ENCODE data around the gene EXD3.
"Not testable (repeated sequence)": the region's sequence is repeated elsewhere in the genome, so short reads cannot be mapped to it uniquely, and the experiment has no call there.

The EXD3 gene, protein sequence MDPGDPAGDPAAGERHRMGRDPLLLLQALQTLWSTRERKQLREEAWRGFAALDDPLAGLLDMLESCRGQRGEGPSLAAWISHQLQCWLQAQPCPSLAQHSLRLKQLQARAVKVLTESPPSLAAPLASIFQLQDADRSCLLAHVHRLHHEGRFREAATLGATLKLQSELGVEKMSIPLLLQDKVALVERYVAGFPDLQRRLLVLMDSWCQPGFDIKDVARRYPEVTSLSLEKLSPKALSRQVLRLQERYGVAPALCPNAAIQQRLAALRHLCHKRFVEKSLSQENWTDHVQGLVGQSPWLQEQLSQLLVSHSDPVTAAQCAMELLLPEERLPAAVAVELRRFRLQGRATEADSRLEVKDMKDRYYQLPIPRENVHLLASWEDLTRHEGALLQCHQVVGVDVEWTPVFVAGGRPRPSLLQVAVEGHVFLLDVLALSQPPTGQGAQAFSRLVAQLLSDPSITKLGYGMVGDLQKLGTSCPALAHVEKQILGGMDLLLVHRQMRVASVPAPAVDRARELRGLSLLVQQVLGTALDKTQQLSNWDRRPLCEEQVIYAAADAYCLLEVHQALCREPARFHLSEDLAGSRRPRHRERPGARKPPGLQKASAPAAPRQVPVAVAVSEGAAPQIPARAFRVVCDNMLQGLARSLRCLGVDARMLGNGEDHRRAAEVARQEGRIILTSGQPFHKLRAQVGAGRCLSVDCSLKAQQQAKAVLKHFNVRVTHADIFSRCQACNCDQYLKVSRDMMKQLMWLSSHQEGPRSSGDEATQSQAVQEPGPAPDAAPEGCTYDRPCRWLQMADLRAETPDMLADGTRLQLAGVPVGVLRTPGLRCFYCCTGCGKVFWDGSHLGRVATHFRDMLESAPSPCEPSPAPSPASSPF

DNA sequence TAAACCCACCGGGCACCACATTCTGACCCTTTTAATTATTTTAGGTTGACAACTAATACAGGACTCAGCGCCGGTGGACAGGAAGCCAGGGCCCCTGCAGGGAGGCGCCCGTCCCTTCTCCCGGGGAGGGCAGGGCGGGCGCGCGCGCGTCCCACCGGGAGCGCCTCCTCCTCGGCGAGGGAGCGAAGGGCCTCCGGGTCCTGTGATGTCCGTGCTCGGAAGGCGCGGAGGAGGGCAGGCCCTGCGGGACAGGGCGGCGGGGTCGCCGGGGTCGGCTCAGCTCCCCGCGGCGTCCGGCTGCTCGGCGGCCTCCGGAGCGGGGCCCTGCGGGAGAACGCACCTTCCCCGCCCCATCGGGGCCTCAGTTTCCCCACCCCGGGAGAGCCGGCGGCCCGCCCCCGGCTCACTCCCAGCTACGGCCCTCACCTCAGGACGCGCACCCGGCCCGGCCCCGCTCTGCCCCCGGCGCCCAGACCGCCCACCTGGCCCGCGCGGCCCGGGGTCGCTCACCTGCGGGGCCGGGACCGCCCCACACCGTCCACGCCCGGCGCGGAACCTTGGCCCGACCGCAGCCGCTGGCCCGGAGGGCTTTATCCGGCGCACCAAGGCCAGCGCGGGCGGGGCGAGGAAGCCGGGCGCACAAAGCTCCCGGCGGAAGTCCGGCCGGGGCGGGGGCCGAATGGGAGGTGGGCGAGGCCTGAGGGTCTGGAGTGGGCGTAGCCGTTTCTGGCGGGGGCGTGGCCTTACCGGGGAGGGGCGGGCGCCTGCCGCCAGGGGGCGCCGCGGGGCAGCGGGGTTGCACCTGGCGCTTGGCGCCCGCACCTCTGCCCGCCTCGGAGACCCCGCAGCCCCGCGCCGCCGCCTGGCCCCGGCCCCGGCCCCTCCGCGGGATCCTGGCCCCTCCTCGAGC is at the start of gene EXD3, which contains the start of gene NOXA1:
Gene EXD3, minus strand, starts transcription at position 559 of the 910 bp plus-strand sequence. CDS start 27,805 bp downstream, outside the sequence.
Gene NOXA1, plus strand, starts transcription at position 790 of the 910 bp plus-strand sequence. CDS start 137 bp downstream, outside the sequence.
- FAIRE-seq (no peak), DNase-seq (ENCODE audit: low spot score) (peak; percentile 96)

DNA sequence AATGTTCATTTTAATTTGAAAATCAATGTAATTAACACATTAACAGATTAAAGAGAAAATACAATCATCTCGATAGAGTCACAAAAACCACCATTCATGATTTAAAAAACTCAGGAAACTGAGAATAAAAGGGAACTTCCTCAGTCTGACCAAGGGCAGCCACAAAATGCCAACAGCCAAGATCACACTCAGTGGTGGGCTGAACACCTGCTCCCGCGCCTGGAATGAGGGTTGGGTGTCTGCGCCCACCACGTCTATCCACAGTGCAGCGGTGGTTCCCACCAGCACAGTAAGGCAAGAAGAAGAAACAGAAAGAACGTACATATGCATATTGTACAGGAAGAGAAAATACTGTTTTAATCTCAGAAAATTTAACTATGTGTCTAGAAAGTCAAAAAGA is 47.8 kb upstream of the EXD3 start:
- FAIRE-seq = no peak

DNA sequence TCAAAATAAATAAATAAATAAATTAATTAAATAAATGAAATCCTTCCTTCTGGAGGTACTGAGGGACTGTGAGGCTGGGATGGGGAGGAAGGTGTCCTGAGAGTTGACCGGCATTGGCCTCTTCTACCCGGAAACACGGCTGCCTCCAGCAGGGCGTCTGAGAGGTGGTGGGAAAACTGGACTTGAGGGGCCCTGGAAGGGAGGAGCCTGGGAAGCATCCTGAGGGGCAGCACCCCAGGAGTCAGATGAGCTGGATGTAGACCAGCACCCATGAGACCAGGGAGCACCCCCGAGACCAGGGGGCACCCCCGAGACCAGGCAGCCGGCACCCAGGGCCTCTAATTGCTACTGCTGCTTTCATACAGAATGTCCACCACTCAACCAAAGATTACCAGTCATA is 44.9 kb upstream of the EXD3 start:
- DNase-seq (ENCODE audit: low spot score) (no peak), FAIRE-seq (no peak)

More for the DNA sequence above, 47.8 kb upstream of the EXD3 start:
- DNase-seq (ENCODE audit: low spot score) = no peak

DNA sequence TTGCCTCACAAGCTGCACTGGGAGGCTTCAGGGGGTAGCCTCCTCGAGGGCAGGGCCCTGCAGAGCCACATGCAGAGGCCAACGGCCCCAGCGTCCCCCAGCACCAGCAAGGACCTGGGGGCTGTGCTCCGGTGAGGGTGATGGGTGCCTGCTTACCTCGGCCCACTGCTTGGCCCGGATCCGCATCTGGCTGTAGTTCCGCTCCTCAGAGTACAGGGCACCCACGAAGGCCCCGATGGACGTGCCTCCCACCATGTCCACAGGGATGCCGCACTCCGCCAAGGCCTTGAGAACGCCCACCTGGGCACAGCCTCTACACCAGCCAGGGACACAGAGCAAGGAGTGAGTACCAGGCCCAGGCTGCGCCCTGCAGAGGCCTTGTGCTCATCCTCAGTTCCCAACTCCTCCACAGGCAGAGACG is 44.2 kb upstream of the EXD3 start:
- DNase-seq (ENCODE audit: low spot score) = no peak
- FAIRE-seq = no peak

DNA sequence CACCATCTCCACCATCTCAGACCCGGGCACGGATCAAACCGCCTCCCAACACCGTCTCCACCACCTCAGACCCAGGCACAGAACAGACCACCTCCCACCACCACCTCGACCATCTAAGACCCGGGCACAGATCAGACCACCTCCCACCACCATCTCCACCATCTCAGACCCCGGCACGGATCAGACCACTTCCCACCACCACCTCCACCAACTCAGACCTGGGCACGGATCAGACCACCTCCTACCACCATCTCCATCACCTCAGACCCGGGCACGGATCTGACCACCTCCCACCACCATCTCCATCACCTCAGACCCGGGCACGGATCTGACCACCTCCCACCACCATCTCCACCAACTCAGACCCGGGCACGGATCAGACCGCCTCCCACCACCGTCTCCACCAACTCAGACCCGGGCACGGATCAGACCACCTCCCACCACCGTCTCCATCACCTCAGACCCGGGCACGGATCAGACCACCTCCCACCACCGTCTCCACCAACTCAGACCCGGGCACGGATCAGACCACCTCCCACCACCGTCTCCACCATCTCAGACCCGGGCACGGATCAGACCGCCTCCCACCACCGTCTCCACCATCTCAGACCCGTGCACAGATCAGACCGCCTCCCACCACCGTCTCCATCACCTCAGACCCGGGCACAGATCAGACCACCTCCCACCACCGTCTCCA is 43.6 kb upstream of the EXD3 start:
- FAIRE-seq = peak; percentile 37
- not testable (repeated sequence) for DNase-seq (ENCODE audit: low spot score)

DNA sequence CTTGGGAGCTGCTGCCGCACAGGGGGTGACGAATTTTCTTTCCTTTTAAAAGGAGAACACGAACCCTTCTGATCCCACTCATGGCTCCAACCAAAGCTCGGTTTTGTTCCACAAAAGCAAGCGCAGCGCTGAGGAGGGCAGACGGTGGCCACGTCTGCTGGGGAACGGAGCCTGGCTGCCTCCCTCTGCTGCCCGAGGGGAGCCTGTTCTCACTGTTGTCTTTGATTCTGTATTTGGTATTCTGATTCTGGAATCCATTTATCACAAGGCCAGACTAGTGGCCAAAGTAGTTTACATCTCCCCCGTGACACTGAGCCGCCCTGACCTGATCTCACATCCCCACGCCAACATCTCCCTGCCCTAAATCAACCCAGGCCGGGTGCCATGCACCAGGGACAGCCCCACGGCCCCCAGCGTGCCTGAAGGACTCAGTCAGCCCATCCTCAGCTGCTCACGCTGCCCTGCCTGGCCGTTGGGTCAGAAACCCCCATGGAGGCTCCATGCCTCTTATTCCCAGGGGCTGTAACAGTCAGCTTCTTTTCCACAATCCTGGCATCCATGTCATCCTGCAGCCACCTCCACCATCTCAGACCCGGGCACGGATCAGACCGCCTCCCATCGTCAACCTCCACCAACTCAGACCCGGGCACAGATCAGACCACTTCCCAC is 42.9 kb upstream of the EXD3 start:
- FAIRE-seq (peak; percentile 9), DNase-seq (ENCODE audit: low spot score) (no peak)

DNA sequence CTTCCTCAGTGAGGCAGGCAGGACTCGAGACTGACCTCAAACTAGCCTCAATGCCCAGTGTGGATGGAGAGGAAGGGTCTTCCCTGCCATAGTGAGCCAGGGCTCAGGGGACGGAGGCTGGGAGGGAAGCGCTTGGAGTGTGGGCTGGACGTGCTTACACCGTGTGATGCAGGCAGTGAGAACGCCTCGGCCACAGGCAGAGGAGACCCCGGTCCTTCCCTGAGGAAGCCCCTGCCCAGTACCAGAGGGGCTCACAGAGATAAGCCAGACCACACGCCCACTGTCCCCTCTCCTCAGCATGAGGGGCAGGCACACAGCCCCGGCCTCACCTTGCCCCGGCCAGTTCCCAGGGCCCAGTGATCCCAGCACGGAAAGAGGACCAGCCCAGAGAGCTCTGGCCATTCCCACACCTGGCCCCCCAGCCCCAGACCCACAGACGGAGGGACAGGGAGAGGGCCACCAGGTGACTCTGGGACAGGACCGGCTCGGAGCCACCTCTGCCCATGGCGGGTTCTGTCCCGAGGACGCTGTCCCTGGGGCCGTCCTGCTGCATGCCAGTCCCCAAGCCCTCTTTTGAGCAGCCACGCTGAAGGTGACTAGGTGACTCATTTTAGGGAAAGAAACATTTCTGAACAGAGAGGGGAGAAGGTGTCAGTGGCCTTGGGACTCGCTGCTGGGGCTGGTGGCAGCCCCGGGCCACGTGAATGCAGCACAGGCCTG is 42.2 kb upstream of the EXD3 start:
- DNase-seq (ENCODE audit: low spot score) = no peak
- peak; percentile 13 for FAIRE-seq

DNA sequence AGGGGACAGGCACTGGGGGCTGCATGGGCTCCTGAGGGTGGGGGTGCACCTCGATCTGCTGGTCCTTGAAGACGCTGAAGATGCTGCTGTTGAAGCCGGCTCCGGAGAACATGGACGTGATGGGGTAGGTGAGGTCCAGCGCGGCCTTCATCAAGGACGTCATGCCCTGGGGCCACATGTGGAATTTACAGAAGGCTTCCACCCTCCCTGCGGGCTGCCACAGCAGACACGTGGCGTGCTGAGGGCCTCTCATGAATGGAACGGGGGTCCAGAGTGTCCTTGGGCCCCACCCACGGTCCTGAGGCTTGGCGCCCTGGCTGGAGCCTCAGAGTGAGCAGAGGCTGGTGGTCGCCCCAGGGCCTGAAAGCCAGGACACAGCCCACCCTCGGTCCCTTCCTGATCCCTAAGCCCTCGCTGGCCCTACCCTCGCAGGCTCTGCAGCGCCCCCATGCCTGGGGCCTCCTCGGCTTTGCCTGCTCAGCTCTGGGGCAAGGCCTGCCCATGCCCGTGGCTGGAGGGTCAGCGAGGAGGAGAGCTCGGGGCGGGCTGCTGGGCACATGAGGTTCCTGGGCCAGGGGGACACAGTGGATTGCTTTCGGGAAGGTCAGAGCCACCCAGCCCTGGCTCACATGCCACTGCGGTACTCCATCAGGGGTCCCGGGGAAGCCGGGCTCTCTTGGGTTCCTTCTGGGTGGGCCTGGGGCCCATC is 41.5 kb upstream of the EXD3 start:
- no peak for DNase-seq (ENCODE audit: low spot score)
- FAIRE-seq = no peak

DNA sequence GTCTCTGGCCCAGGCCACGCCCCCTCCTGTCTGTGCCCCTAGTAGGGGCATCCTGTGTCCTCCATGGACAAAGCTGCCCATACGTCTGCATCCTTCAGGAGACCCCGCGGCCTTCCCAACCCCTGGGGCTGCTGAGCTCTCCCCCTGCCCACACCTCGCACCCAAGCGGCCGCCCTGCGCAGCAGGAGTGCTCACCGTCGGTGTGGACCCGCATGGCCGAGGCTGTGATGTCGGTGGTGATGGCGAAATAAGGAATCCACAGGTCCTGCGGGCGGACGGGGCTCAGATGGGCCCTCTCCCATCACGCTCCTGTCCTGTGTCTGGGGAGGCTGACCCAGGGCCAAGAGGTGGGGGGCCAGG is 40.9 kb upstream of the EXD3 start:
- DNase-seq (ENCODE audit: low spot score) (no peak), FAIRE-seq (no peak)

DNA sequence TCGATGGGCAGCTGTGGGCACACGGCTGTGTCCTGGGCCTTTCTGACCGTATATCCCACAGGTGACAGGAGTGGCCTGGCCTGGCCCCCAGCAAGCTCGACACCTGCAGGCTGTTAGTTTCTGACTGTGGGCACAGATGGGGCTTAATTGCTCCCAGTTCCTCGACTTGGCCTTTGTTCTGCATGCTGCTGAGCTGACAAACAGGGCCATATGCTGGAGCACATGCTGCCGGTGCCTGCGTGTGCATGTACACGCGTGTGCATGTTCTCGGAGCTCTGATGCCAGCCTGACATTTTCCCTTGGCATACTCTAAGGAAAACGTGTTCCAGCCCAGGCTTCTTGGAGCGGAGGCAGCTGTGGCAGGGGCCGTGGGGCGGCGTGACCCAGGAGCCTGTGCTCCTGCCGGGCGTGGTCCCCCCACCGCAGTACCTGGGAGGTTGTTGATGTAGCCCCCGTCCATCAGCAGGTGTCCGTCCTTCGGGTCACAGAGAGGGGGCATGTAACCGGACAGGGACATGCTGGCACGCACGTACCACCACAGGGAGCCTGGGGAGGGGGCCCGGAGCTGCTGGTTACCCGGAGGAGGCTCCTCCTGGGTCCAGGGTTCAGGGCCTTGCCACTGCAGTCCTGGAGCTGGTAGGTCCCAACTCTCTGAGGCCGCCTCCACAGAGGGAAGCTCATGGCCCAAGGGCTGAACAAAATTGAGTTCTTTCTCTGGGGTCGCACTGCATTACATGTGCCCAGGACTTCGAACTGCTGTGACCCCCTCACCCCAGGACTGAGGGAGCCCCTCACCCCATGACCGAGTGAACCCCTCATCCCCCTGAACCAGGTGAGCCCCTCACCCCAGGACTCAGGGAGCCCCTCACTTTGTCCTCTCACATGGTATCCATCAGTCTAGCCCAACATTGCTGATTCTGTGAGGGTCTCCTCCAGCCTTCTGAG is 40.3 kb upstream of the EXD3 start:
- DNase-seq (ENCODE audit: low spot score) (no peak), FAIRE-seq (no peak)

DNA sequence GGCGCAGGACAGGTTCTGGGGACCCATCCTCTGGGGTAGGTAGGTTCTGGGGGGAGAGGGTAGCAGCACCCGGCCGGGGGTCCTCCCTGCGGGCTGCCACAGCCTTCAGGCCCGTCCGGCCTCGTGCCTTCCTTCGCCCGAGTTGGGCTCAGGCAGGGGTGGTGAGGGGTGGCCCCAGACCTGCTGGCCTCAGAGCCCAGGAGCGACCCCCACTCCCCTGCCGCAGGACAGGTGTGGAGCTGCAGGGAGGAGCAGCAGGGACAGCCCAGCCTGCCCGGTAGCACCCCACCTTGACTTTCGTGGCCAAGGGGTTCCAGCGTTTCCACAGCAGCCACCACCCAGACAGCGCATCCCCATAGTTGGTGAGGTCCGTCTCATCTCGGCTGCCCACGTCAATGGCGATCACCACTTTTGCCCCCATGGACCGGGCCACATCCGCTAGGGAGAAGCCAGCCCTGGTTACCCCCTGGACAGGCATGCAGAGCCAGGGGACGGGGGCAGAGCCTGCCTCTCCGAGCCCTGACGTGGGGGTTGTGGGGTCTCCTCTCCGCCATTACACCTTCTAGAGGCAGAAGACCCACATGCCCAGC is 39.5 kb upstream of the EXD3 start:
- DNase-seq (ENCODE audit: low spot score) = no peak
- no peak for FAIRE-seq

DNA sequence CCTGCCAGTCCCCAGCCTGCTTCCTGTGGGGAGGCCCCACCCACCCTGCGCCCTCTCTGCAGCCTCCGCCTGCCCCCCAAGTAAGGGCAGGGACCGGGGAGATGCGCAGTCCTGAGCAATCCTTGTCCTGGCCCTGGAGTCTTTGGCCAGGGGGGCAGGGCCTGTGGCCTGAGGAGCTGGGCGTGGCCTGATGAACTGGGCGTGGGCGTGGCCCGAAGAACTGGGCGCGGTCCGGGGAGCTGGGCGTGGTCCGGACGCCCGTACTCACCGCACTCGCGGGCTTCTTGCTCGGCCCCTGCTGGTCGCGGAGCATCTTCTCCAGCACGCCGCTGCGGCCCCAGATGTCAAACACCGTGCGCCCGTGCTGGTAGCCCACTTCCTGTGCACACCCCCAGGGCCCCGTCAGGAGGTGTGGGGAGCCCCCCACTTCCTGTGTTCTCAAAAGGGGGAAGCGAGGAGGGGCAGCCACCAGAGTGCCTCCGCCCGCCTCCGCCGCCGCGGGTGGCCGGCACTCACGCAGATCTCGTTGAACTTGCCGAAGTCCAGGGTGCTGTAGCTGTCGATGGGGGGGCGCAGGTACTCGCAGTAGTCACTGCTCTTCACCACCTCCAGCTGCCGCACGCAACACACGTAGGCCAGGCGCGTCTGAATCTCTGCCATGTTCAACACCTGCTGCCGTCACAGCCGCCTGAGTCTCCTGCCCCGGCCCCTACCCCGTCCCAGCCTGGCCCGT is 38.9 kb upstream of the EXD3 start:
- no peak for DNase-seq (ENCODE audit: low spot score)
- FAIRE-seq = no peak

DNA sequence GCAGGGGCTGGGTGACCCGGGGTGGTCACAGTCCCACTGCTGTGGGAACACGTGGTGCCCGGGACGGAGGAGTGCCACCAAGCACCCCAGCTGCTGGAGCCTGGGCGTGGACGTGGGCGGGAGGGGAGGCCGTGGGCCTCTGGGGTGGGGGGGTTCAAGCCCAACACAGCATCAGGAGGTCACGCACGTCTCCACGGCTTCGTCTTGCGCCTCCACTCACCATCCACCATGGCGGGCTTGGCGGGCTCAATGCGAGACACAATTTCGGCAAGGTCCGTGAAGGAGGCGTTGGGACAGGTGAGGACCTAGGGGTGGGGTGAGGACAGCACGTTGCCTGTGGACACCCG is 38.3 kb upstream of the EXD3 start:
- no peak for DNase-seq (ENCODE audit: low spot score)
- FAIRE-seq = no peak

DNA sequence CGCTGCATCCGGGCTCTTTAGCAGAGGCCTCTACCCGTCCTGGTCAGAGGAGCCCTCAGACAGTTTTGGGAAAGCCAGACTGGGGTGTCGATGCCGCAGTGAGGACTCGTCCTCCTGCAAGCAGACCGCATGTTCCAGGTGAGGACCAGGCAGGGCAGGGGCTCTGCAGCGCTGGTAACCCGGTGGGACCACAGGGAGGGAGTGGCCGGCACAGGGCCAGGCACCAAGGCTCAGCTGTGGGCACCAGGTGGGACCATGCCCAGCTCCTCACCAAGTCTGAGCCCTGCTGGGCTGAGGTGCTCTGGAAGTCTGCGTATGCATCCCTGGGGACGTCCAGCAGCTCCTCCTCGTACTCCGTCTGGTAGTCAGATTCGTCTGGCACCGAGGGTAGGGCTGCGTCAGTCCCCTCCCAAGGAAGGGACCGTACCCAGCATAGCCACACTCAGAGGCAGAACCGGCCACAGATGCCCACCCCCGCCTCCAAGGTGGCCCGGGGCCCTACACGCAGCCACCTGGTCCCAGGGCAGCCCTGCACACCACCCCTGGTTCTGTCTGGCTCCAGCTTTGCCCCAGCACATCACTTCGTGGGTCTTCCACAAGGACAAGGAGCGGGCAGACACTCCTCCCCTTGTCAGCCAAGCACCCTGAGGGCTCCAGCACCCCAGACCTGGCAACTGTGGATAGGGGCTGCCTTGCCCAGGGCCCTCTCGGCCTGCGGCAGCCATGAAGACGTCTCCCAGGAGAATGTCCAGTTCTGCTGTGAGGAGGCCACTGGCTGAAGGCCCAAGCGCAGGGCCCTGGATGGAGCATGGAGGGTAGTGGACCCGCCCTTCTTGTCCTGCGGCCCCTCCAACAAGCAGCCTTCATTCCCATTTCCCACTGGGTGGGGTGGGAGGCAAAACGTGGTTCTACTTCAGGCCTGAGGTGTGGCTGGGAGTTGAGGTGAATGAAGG is 37.7 kb upstream of the EXD3 start:
- FAIRE-seq (no peak), DNase-seq (ENCODE audit: low spot score) (no peak)

DNA sequence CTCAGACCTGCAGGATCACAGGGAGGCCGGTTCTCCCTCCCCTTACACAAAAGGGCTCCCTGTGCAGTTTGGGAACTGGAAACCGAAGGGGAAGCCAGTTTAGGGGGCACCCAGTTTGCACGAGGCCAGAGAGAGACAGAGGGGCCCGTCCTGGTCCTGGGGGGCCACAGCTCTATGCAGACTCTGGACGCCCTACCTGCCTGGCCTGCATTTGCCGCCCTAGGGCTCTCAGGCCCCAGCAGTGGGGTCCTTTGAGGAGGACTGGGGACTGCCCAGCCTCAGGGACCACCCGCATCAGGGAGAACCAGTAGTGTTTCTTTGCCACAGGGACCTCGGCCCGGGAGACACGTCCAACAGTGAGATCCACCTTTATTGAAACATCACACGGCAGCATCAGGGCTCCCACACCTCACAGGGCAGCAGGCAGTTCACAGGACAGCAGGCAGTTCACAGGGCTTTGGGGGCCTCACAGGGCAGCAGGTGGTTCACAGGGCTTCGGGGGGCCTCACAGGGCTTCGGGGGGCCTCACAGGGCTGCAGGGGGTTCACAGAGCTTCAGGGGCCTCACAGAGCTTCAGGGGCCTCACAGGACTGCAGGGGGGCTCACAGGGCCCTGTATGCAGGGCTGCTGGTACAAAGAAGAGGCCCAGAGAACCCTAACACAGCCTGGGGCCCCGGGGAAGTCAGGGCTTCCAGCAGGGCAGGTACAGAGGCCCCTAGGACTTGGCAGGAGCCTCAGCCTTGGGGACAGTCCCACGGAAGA is 36.8 kb upstream of the EXD3 start:
- FAIRE-seq (no peak), DNase-seq (ENCODE audit: low spot score) (no peak)

Data from urothelium cell line (cell line).